PC-3 (cell line): ENCODE measurements around the gene DNAH3. TPM values are rescaled to one million over a fixed set of nuclear protein-coding genes. Genes with fewer than 3 reads are reported as not detected.
"Not testable (repeated sequence)": the region's sequence is repeated elsewhere in the genome, so short reads cannot be mapped to it uniquely, and the experiment has no call there.

Experiments used
- ATAC-seq: fragments of 200-7000 bp; cut with Tn5 transposase; 2 replicates; pipeline ENCODE4 v1.9.1; 2020; ENCODE audit warnings: mild to moderate bottlenecking, moderate library complexity
- BruUV-seq: library from RNA; stranded (reverse); fragments of 400-500 nt; replicated peaks from 2 replicates; lab custom pipeline; 2021; lab: Mats Ljungman, UMichigan
- CTCF ChIA-PET: fragments of 300-600 bp; sonication (Branson Sonifier 250); formaldehyde crosslinking; loops from one replicate; lab custom pipeline; 2022; ENCODE audit warnings: antibody characterized with exemption; lab: Charles Lee
- POLR2A ChIA-PET: fragments of 300-600 bp; sonication (Branson Sonifier 250); formaldehyde crosslinking; loops from one replicate; lab custom pipeline; 2022; ENCODE audit warnings: antibody characterized with exemption; ENCODE audit not compliant: unreplicated experiment; lab: Charles Lee
- DNase-seq: peaks from one replicate; pipeline ENCODE4 v3.0.0-alpha.2; 2015
- H2AFZ ChIP-seq: fragments of 300-600 bp; sonication (generic); 2 replicates; pipeline ENCODE4 v1.6.0; 2016; ENCODE audit warnings: antibody characterized with exemption, low read length
- H3F3A ChIP-seq: fragments of 300-600 bp; sonication (generic); one replicate; pipeline ENCODE4 v1.6.0; 2017; ENCODE audit warnings: antibody characterized with exemption, low read length, control low read depth, mild to moderate bottlenecking; ENCODE audit not compliant: unreplicated experiment
- H3K27ac ChIP-seq: fragments of 300-600 bp; sonication (generic); 2 replicates; pipeline ENCODE4 v1.5.1; 2016; ENCODE audit warnings: mild to moderate bottlenecking, low read length
- H3K27me3 ChIP-seq: fragments of 300-600 bp; sonication (generic); 2 replicates; pipeline ENCODE4 v1.6.1; 2016; ENCODE audit warnings: low read length, mixed read lengths
- H3K36me3 ChIP-seq: fragments of 300-600 bp; sonication (generic); 2 replicates; pipeline ENCODE4 v1.6.1; 2016; ENCODE audit warnings: low read depth, mixed run types, low read length, mixed read lengths
- H3K4me1 ChIP-seq: fragments of 300-600 bp; sonication (generic); 2 replicates; pipeline ENCODE4 v1.5.1; 2016; ENCODE audit warnings: low read length; ENCODE audit not compliant: insufficient read depth
- H3K4me2 ChIP-seq: fragments of 300-600 bp; sonication (generic); 2 replicates; pipeline ENCODE4 v1.6.0; 2016; ENCODE audit warnings: low read length
- H3K4me3 ChIP-seq: fragments of 300-600 bp; sonication (generic); 2 replicates; pipeline ENCODE4 v1.5.1; 2016; ENCODE audit warnings: mild to moderate bottlenecking, low read length, mixed read lengths
- H3K79me2 ChIP-seq: fragments of 300-600 bp; sonication (generic); 2 replicates; pipeline ENCODE4 v1.6.1; 2017; ENCODE audit warnings: low read length, mixed read lengths
- H3K9ac ChIP-seq: fragments of 300-600 bp; sonication (generic); 2 replicates; pipeline ENCODE4 v1.6.0; 2016; ENCODE audit warnings: mild to moderate bottlenecking, low read length
- H3K9me2 ChIP-seq: fragments of 300-600 bp; sonication (generic); replicated peaks from 2 replicates; pipeline ENCODE4 v1.6.1; 2016; ENCODE audit warnings: mixed run types, low read length, mixed read lengths
- H3K9me3 ChIP-seq: fragments of 300-600 bp; sonication (generic); 2 replicates; pipeline ENCODE4 v1.6.1; 2016; ENCODE audit warnings: low read length, mixed read lengths
- H4K20me1 ChIP-seq: fragments of 300-600 bp; sonication (generic); 2 replicates; pipeline ENCODE4 v1.6.1; 2016; ENCODE audit warnings: low read length, mixed read lengths
- EZH2 ChIP-seq: fragments of 300-600 bp; sonication (generic); IDR thresholded peaks from one replicate; pipeline ENCODE4 v1.6.1; 2017; ENCODE audit warnings: antibody characterized with exemption, mild to moderate bottlenecking, low read length; ENCODE audit not compliant: unreplicated experiment
- EZH2phosphoT487 ChIP-seq: fragments of 300-600 bp; sonication (generic); IDR thresholded peaks from 2 replicates; pipeline ENCODE4 v1.6.1; 2018; ENCODE audit warnings: mild to moderate bottlenecking, antibody characterized with exemption, low read length, borderline replicate concordance
- intact Hi-C: fragments of 100-400 bp; cut with micrococcal nuclease; formaldehyde crosslinking; loops from 2 replicates; pipeline ENCODE4 v1.9.0; 2023
- total RNA-seq: library from RNA; depleted of rRNA; stranded (reverse); fragments of >200 nt; gene quantifications from 2 replicates; pipeline ENCODE4 v1.2.3, GENCODE V29; 2014
- TF ChIP-seq, protein P1 (sequence below): fragments of 300-600 bp; sonication (generic); conservative IDR thresholded peaks from 2 replicates; pipeline ENCODE4 v1.5.1; 2017; ENCODE audit warnings: antibody characterized with exemption, low read depth, mild to moderate bottlenecking, low read length

DNAH3 gene
- total RNA-seq, 1 experiment from 2014 or later, result 0.11 TPM

GRCh38 chr16:20930365-20930690 is 220.3 kb downstream of the DNAH3 start:
- Histone ChIP-seq H3K9me3 (no peaks in the 10 kb centered on the region), H3K4me3 (no peak overlapping the region), H3K27me3 (no peaks in the 10 kb centered on the region), H3K4me2 (no peak overlapping the region), H3F3A (no peaks in the 10 kb centered on the region), H4K20me1 (no peaks in the 10 kb centered on the region), H3K9me2 (no peaks in the 10 kb centered on the region), H3K9ac (no peak overlapping the region), H3K27ac (no peak overlapping the region), H2AFZ (no peak overlapping the region), H3K4me1 (no peaks in the 10 kb centered on the region), H3K79me2 (no peaks in the 10 kb centered on the region), H3K36me3 (no peaks in the 10 kb centered on the region)
- ChIA-PET CTCF (no interaction called here), POLR2A (interaction anchor here (0.7 kb wide), 1 partner anchor 31 kb away, joined by 4 read pairs; no protein-coding TSS in a partner anchor)
- ATAC-seq (no peak), DNase-seq (no peak)
- intact Hi-C loops, result no loop called here
- TF ChIP-seq EZH2phosphoT487 (no peak), EZH2 (no peak)
- TF ChIP-seq, protein P1, sequence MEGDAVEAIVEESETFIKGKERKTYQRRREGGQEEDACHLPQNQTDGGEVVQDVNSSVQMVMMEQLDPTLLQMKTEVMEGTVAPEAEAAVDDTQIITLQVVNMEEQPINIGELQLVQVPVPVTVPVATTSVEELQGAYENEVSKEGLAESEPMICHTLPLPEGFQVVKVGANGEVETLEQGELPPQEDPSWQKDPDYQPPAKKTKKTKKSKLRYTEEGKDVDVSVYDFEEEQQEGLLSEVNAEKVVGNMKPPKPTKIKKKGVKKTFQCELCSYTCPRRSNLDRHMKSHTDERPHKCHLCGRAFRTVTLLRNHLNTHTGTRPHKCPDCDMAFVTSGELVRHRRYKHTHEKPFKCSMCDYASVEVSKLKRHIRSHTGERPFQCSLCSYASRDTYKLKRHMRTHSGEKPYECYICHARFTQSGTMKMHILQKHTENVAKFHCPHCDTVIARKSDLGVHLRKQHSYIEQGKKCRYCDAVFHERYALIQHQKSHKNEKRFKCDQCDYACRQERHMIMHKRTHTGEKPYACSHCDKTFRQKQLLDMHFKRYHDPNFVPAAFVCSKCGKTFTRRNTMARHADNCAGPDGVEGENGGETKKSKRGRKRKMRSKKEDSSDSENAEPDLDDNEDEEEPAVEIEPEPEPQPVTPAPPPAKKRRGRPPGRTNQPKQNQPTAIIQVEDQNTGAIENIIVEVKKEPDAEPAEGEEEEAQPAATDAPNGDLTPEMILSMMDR, result no peak
- BruUV-seq, result no TSS peak

DNA sequence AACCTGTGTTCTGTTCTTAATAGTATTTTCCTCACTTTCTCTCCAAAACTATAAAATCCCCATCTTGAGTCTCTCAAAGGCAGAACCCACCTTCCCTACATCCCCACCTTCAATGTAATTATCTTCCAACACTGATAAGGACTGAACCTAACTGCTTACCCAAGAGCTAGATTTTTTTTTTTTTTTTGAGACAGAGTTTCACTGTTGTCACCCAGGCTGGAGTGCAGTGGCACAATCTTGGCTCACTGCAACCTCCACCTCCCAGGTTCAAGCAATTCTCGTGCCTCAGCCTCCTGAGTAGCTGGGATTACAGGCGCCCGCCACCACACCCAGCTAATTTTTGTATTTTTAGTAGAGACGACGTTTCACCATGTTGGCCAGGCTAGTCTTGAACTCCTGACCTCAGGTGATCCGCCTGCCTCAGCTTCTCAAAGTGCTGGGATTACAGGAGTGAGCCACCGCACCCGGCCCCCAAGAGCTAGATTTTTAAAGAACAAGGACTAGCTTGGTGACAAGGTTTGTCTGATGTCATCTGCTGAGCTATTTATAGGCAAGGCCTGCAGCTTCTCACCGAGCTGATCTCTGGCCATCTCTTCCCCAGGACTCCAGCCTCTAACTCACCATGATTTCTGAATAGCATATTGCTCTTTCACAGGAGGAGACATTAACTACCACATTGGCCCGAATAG is 220.8 kb downstream of the DNAH3 start:
- H3K4me1 ChIP-seq, H4K20me1 ChIP-seq, H3K36me3 ChIP-seq, CTCF ChIA-PET, POLR2A ChIA-PET, H3K79me2 ChIP-seq, H3K9me3 ChIP-seq, DNase-seq, H3K27ac ChIP-seq, H3F3A ChIP-seq, H3K9me2 ChIP-seq, H3K4me2 ChIP-seq, H3K4me3 ChIP-seq, intact Hi-C loops, ATAC-seq, H3K27me3 ChIP-seq, BruUV-seq, H2AFZ ChIP-seq, H3K9ac ChIP-seq: not testable (repeated sequence)

GRCh38 chr16:20928774-20929411 is 221.8 kb downstream of the DNAH3 start:
- ATAC-seq (no peak), DNase-seq (no peak)
- H3K27me3 ChIP-seq, result no peaks in the 10 kb centered on the region
- H3K9me3 ChIP-seq, result no peaks in the 10 kb centered on the region
- no peak overlapping the region for H3K9ac ChIP-seq
- no peaks in the 10 kb centered on the region for H3K9me2 ChIP-seq
- H3K36me3 ChIP-seq, result no peaks in the 10 kb centered on the region
- no peak overlapping the region for H3K4me3 ChIP-seq
- H3K79me2 ChIP-seq, result no peaks in the 10 kb centered on the region
- no peak overlapping the region for H3K27ac ChIP-seq
- no peak overlapping the region for H3K4me2 ChIP-seq
- H3F3A ChIP-seq, result no peaks in the 10 kb centered on the region
- intact Hi-C loops, result no loop called here
- no peak for TF ChIP-seq EZH2
- no peak for TF ChIP-seq EZH2phosphoT487
- TF ChIP-seq, protein P1, result no peak
- H2AFZ ChIP-seq, result no peak overlapping the region
- POLR2A ChIA-PET, result no interaction called here
- CTCF ChIA-PET, result no interaction called here
- no peaks in the 10 kb centered on the region for H4K20me1 ChIP-seq
- BruUV-seq, result no TSS peak
- no peaks in the 10 kb centered on the region for H3K4me1 ChIP-seq
